B cell (primary cell): ENCODE measurements around the gene ANO2.

Source experiments
- CTCF ChIP-seq: fragments of 200-600 bp; IDR thresholded peaks from one replicate; pipeline ENCODE4 v1.8.0; 2022; ENCODE audit warnings: antibody characterized with exemption, mild to moderate bottlenecking
- EZH2 ChIP-seq: IDR thresholded peaks from 2 replicates; pipeline ENCODE4 v1.6.1; 2012; ENCODE audit warnings: borderline replicate concordance, low read depth, mild to moderate bottlenecking, moderate library complexity, low read length; ENCODE audit not compliant: insufficient read depth, poor library complexity, severe bottlenecking

- TF ChIP-seq CTCF (no peak), EZH2 (no peak)
Observed at GRCh38 chr12:5713599-5714081, 231.4 kb downstream of the ANO2 start.
